WTC11 (cell line): ENCODE results near the gene ZNF300.

Experiments
- CTCF ChIP-seq: fragments of 200-600 bp; IDR thresholded peaks from 2 replicates; pipeline ENCODE4 v1.8.0; 2022; ENCODE audit warnings: antibody characterized with exemption
- TP53 ChIP-seq: sonication (generic); formaldehyde crosslinking; IDR thresholded peaks from 2 replicates; pipeline ENCODE4 v1.8.1; 2023; ENCODE audit warnings: mild to moderate bottlenecking, missing genetic modification reagents
- ZBTB21 ChIP-seq: sonication (generic); formaldehyde crosslinking; IDR thresholded peaks from 2 replicates; pipeline ENCODE4 v1.8.1; 2023; ENCODE audit warnings: mild to moderate bottlenecking, missing genetic modification reagents, borderline replicate concordance
- ZNF138 ChIP-seq: sonication (generic); formaldehyde crosslinking; conservative IDR thresholded peaks from 2 replicates; pipeline ENCODE4 v1.8.1; 2022; ENCODE audit warnings: mild to moderate bottlenecking, moderate library complexity, missing genetic modification reagents

- TF ChIP-seq ZBTB21 (CRISPR knock-in tag) (no peak), TP53 (CRISPR knock-in tag) (no peak), CTCF (no peak), ZNF138 (CRISPR knock-in tag) (no peak)
Observed at GRCh38 chr5:150945947-150946346, 41.2 kb upstream of the ZNF300 start.
